WI38 (cell line): Measurements from ENCODE around the gene PRICKLE2.
"Not testable (repeated sequence)": the region's sequence is repeated elsewhere in the genome, so short reads cannot be mapped to it uniquely, and the experiment has no call there.

Experiments
- H3K4me3 ChIP-seq: 2 replicates; pipeline ENCODE4 v1.5.1; 2011; ENCODE audit warnings: low read depth, mild to moderate bottlenecking, control low read depth, low read length
- TF ChIP-seq, protein P1 (sequence below): IDR thresholded peaks from 2 replicates; pipeline ENCODE4 v1.5.1; 2012; ENCODE audit warnings: low read depth, mild to moderate bottlenecking, control low read depth, low read length

Gene PRICKLE2

DNA sequence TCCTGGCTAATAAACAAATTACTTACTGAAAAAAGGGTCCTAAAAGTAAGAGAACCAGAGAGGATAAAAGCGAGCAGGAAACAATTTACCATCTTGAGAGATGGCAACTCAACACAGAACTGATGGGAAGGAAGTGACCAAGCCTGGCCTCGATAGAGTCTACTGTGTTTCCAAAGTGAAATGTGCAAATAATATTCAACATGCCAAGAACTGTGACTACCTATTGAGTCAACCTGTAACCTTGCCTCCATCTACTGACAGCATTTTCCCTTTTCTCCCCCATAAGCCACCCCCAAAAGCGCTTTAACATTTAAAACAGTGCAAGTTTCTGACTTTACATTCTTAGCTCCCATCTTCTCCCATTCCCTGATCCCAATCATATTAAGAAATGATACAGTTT lies 126.6 kb downstream of the PRICKLE2 start:
- TF ChIP-seq, protein P1, sequence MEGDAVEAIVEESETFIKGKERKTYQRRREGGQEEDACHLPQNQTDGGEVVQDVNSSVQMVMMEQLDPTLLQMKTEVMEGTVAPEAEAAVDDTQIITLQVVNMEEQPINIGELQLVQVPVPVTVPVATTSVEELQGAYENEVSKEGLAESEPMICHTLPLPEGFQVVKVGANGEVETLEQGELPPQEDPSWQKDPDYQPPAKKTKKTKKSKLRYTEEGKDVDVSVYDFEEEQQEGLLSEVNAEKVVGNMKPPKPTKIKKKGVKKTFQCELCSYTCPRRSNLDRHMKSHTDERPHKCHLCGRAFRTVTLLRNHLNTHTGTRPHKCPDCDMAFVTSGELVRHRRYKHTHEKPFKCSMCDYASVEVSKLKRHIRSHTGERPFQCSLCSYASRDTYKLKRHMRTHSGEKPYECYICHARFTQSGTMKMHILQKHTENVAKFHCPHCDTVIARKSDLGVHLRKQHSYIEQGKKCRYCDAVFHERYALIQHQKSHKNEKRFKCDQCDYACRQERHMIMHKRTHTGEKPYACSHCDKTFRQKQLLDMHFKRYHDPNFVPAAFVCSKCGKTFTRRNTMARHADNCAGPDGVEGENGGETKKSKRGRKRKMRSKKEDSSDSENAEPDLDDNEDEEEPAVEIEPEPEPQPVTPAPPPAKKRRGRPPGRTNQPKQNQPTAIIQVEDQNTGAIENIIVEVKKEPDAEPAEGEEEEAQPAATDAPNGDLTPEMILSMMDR = no peak

DNA sequence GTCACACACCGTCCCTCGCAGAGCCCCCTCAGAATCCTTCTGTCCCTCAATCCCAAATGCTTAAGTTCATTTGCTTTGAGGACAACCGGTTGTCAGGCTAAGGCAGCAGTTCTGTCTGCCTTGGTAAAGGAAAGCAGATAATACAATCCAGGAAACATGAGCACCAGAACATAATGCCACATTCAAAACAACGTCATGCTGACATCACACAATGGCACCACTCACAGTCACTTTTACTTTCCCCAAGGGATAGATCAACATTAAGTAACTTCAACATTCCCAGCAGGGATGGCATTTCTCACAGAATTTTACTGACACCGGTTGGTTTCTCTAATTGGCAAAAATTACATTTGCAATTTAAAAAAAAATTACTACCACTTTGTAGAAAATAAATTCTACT lies 127.3 kb downstream of the PRICKLE2 start:
- TF ChIP-seq, protein P1 = no peak
- no peak overlapping the region for H3K4me3 ChIP-seq

More for the DNA sequence above, 126.6 kb downstream of the PRICKLE2 start:
- no peak overlapping the region for H3K4me3 ChIP-seq

DNA sequence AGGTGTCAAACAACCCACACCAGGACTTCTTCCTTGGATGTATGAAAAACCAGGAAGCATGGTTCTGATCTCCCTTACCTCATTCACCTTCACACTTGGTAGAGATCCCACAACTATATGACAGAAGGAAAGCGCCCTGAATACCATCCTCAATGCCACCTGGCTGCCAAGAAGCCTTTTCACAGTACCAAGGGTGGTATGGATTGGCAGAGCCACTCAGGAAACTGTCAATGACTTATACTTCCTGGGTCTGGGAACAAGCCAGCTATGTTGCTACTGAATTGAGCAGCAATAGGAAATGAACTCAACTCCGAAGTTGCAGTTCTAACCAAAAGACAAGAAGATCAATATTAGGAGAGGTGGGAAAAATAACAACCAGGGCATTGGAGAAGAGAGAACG lies 129.5 kb downstream of the PRICKLE2 start:
- no peak overlapping the region for H3K4me3 ChIP-seq
- TF ChIP-seq, protein P1 = no peak

DNA sequence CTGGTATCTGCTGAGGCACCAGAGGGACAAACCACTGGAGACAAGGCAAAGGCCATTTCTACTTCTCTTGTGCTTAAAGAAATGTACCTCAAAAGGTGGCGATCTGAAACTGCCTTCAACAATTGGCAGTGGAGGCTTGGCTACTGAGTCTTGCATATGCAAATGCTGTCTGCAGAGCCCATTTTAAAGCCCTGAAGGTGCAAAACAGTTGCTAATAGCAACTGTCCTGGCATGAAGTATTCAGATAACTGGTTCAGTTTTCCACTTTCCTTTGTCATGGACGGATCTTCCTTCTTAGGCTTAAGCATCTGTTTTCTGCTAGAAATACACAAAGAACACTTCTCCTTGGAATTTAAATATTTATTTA lies 130.6 kb downstream of the PRICKLE2 start:
- H3K4me3 ChIP-seq = no peak overlapping the region
- TF ChIP-seq, protein P1 = no peak

DNA sequence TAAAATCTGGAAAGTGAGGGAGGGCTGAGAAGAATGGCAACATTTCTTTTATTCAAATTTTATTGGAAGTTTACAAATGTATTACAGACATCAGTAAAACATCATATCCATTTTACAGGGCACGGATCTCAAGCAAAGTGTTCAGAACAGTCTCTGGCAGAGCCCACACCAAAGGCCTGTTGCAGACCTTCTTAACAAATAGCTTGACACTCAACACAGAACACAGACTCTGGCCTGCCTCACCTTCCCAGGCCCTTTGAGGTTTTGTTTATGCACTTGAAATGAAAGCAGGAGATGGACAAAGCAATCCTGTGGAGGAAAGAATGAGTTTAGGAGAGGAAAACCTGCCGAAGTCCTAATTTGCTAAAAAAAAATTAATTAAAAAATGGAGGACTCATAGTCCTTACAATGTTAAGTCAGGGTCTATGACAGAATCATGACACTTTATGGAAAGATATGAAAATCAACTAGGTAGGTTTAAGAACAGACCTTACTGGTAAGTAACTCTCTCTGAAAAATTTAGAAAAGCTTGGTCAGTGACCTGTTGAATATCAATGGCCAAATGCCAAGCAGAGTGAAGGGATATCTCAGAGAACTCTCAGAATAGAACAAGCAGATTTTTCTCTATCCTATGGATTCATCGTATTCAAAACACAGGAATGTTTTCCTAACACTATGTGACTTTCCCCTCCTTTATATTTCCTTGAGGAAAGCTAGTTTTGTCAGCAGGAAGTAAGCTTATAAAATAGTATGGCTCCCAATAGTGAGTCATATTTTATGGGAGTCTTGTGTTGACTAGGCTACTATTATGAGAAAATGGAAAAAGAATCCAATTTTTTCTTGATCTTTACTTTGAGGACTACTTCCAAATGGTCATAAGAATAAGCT lies 131.2 kb downstream of the PRICKLE2 start:
- no peak overlapping the region for H3K4me3 ChIP-seq
- TF ChIP-seq, protein P1 = no peak

DNA sequence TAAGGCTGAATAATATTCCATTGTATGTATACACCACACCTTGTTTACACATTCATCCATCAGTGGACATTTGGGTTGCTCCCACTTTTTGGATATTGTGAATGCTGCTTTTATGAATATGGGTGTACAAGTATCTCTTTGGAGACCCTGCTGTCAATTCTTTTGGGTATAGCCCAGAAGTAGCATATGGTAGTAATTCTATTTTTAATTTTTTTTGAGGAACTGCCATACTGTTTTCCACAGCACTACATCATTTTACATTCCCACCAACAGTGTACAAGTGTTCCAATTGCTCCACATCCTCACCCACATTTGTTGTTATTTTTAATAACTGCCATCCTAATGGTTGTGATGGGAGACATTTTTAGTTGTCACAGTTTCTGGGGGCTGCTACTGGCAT lies 132.1 kb downstream of the PRICKLE2 start:
- H3K4me3 ChIP-seq = no peak overlapping the region
- TF ChIP-seq, protein P1 = no peak

DNA sequence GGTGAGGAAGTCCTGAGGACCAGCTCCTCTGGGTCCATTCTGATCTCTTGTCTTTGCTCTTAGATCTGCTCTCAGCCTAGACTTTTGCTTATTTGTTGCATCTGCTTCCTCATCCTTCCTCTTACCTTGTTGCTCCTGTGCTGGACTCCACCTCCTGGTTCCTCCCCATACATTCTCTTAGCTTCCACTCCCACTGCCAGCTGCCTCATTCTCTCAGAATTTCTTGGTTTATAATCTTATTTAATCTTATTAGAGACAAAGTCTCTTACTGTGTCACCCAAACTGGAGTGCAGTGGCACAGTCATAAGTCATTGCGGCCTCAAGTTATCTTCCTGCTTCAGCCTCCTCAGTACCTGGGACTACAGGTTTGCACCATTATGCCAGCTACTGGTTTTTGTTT lies 133.8 kb downstream of the PRICKLE2 start:
- no peak overlapping the region for H3K4me3 ChIP-seq
- TF ChIP-seq, protein P1 = no peak

DNA sequence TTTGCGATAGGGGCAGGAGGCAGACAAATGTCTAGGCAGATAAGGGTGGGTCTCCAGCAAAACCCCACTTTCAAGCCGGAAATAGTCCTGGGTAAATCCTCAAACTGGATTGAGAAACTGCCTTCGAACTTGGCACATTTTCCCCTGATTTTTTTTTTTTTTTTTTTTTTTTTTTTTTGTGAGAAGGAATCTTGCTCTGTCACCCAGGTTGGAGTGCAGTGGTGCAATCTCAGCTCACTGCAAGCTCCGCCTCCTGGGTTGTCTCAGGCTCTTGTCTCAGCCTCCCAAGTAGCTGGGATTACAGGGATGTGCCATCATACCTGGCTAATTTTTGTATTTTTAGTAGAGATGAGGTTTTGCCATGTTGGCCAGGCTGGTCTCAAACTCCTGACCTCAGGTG lies 135.9 kb downstream of the PRICKLE2 start:
- not testable (repeated sequence) for H3K4me3 ChIP-seq
